ENCODE measurements around the gene LEFTY1. TPM values are rescaled to one million over a fixed set of nuclear protein-coding genes. Genes with fewer than 3 reads are reported as not detected.

LEFTY1 gene
- total and polyA plus RNA-seq, 3 experiments from 2014 or later: 0.21 TPM; not detected in 2

DNA sequence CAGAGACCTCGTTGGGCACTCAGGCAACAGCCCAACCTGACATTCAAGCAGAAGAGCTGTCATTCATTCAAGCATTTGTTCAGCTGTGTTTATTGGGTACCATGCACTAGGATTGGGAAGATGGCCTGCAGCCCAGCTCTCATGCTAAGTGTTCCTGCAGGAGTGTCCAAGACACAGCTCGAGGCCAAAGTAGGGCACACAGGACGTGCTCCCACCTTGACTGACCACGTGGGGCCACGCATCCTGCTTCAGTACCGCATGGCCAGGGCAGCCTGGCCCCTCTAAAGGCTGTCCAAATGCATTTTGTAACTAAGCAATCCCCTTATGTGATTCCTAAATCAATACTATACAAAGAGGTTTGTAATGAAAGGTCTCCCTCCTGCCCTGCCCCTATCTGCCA is 25.4 kb upstream of the LEFTY1 start:
- Mint-ChIP-seq H3K4me1 (peaks cover 19 to 36% (median 26%) of the 10 kb centered on the region in 3 donors), H3K9me3 (no peaks in the 10 kb centered on the region), H3K36me3 (peaks cover 0 to 35% (median 8%) of the 10 kb centered on the region in 3 donors), H3K27ac (peak overlapping the region in 1 of 8 donors; percentile 90), H3K27me3 (no peaks in the 10 kb centered on the region), H3K4me3 (no peak overlapping the region)
- no peaks in the 10 kb centered on the region for H3K9me3 ChIP-seq (ENCODE audit: low read length)
- POLR2A ChIA-PET: no interaction called here
- H3K4me1 ChIP-seq (ENCODE audit: insufficient read depth, low read length): peaks cover 21% of the 10 kb centered on the region
- CTCF ChIA-PET: interaction anchor here (1.0 kb wide), 1 partner anchor 9 kb away, joined by 3 read pairs; the partner anchor contains the start of gene PYCR2
- no peaks in the 10 kb centered on the region for H3K36me3 ChIP-seq (ENCODE audit: insufficient read depth, low read length)
- no peak overlapping the region for H3K4me3 ChIP-seq (ENCODE audit: low read length)
- no peaks in the 10 kb centered on the region for H3K27me3 ChIP-seq (ENCODE audit: insufficient read depth, low read length, poor library complexity, severe bottlenecking)
- H3K27ac ChIP-seq (ENCODE audit: low read depth, low read length): no peak overlapping the region
- no peak for DNase-seq

DNA sequence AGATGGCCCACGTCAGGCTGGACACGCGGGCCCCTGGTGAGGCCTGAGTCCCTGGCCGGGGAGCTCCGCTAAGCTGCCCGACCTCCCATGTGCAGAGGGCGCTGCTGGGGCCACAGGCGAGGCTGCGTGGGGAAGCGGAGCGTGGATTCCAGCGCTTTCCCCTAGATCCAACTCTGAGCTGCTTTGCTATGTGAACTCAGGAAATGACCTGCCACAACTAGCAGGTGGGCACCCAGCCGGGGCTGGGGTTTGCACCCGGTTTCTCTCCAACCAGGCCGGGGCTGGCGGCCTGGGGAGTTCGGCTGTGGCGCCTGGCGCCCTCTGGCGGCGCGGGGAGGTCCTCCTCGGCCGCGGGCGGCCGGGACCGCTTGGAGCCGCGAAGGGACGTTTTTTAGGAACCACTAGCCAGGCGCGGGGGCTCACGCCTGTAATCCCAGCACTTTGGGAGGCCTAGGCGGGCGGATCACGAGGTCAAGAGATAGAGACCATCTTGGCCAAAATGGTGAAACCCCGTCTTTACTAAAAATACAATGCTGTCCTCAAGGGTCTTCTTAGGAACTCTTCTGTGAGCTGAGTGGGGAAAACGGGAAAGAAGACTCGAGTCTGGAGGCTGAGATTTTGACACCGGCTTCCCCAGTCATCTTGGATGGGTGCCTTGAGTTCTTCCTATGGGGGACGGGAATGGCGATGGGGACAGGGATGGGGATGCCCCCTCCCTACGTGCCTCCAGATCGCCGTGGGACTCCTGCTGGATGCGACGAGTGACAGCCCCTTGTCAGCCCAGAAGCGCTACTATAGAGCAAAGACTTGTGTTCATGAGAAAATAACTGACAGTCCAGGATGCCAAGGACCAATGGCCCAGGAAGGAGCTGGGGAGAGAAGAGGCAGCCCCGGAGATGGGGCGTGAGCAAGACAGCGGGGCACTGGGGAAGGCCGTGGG is 22.5 kb upstream of the LEFTY1 start:
- Mint-ChIP-seq H3K27me3 (no peaks in the 10 kb centered on the region), H3K4me3 (no peak overlapping the region), H3K36me3 (peaks cover 0 to 10% (median 0%) of the 10 kb centered on the region in 3 donors), H3K9me3 (no peaks in the 10 kb centered on the region), H3K27ac (peak overlapping the region in 1 of 8 donors; percentile 76), H3K4me1 (peaks cover 24 to 31% (median 28%) of the 10 kb centered on the region in 3 donors)
- ChIA-PET POLR2A (interaction anchor here (0.5 to 4.1 kb wide), 5 partner anchors 13 to 133 kb away, joined by 3 to 18 read pairs (median 5); partner anchors contain the start of genes PYCR2, SRP9 and TMEM63A), CTCF (interaction anchor here (0.7 to 12.5 kb wide), 31 partner anchors 8 to 441 kb away, joined by 3 to 117 read pairs (median 4); partner anchors contain the start of genes PYCR2, SRP9 and TMEM63A)
- Histone ChIP-seq H3K27me3 (ENCODE audit: insufficient read depth, low read length, poor library complexity, severe bottlenecking) (no peaks in the 10 kb centered on the region), H3K27ac (ENCODE audit: low read depth, low read length) (no peak overlapping the region), H3K9me3 (ENCODE audit: low read length) (no peaks in the 10 kb centered on the region), H3K4me3 (ENCODE audit: low read length) (no peak overlapping the region), H3K36me3 (ENCODE audit: insufficient read depth, low read length) (no peaks in the 10 kb centered on the region), H3K4me1 (ENCODE audit: insufficient read depth, low read length) (peaks cover 22% of the 10 kb centered on the region)
- peak; percentile 65 to 80 (median 70) for DNase-seq

DNA sequence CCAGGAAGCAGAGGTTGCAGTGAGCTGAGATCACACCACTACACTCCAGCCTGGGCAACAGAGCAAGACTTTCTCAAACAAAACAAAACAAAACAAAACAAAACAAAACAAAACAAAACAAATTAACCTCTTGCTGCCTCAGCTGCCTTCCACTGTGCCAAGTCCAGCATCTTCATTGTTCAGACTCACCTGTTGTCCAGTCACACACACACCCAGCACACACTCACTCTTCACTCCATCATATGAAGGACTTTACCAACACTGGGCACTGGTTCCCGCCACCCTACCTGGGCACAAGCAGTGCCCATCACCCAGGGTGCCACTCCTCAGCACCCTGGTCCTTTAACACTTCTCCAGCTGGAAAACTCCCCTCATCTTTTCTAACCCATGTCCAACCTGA is 20.5 kb upstream of the LEFTY1 start:
- no peak for DNase-seq
- Histone ChIP-seq H3K27me3 (ENCODE audit: insufficient read depth, low read length, poor library complexity, severe bottlenecking) (no peaks in the 10 kb centered on the region), H3K27ac (ENCODE audit: low read depth, low read length) (no peak overlapping the region), H3K9me3 (ENCODE audit: low read length) (no peaks in the 10 kb centered on the region), H3K4me3 (ENCODE audit: low read length) (no peak overlapping the region), H3K4me1 (ENCODE audit: insufficient read depth, low read length) (peaks cover 22% of the 10 kb centered on the region), H3K36me3 (ENCODE audit: insufficient read depth, low read length) (no peaks in the 10 kb centered on the region)
- ChIA-PET POLR2A (interaction anchor here (0.7 to 4.1 kb wide), 2 partner anchors 27 to 132 kb away, joined by 5 to 18 read pairs; partner anchors contain the start of genes SRP9 and TMEM63A), CTCF (interaction anchor here (0.8 to 12.5 kb wide), 5 partner anchors 11 to 132 kb away, joined by 3 to 117 read pairs (median 5); partner anchors contain the start of genes SRP9 and TMEM63A)
- H3K4me1 Mint-ChIP-seq: peaks cover 31 to 40% (median 31%) of the 10 kb centered on the region in 3 donors
- no peaks in the 10 kb centered on the region for H3K27me3 Mint-ChIP-seq
- H3K9me3 Mint-ChIP-seq: no peaks in the 10 kb centered on the region
- H3K27ac Mint-ChIP-seq: peak overlapping the region in 4 of 8 donors; percentile 25 to 83 (median 62)
- peak overlapping the region in 1 of 7 donors; percentile 10 for H3K4me3 Mint-ChIP-seq
- peaks cover 0 to 1% (median 0%) of the 10 kb centered on the region in 3 donors for H3K36me3 Mint-ChIP-seq

DNA sequence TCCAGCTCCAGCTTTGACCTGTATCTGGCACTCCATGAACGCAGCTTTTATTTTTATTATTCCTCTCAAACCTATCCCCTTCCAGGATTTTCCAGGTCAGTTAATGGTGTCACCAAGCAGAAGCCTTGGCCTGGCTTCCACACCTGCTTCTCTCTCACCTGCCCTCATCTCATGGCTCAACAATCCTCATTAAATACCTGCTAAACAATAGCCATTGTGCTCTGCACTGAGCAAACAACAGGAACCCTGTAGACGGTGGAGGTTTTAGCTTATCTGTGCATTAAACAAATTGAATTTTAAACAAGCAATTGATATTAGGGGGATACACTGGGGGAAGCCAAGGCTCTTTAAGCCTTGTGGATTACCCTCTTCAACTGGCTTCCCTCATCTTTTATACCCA is 19.8 kb upstream of the LEFTY1 start:
- DNase-seq: no peak
- ChIA-PET POLR2A (interaction anchor here (4.1 kb wide), 1 partner anchor 27 kb away, joined by 18 read pairs; the partner anchor contains the start of gene TMEM63A), CTCF (interaction anchor here (4.2 to 12.5 kb wide), 2 partner anchors 10 to 28 kb away, joined by 42 to 117 read pairs; partner anchors contain the start of gene TMEM63A)
- no peak overlapping the region for H3K4me3 ChIP-seq (ENCODE audit: low read length)
- Mint-ChIP-seq H3K27me3 (no peaks in the 10 kb centered on the region), H3K9me3 (no peaks in the 10 kb centered on the region), H3K4me1 (peaks cover 31 to 40% (median 31%) of the 10 kb centered on the region in 3 donors), H3K27ac (peak overlapping the region in 3 of 8 donors; percentile 12 to 51 (median 37)), H3K4me3 (no peak overlapping the region), H3K36me3 (peaks cover 0 to 1% (median 0%) of the 10 kb centered on the region in 3 donors)
- no peaks in the 10 kb centered on the region for H3K36me3 ChIP-seq (ENCODE audit: insufficient read depth, low read length)
- H3K4me1 ChIP-seq (ENCODE audit: insufficient read depth, low read length): peaks cover 22% of the 10 kb centered on the region
- no peaks in the 10 kb centered on the region for H3K9me3 ChIP-seq (ENCODE audit: low read length)
- H3K27ac ChIP-seq (ENCODE audit: low read depth, low read length): no peak overlapping the region
- H3K27me3 ChIP-seq (ENCODE audit: insufficient read depth, low read length, poor library complexity, severe bottlenecking): no peaks in the 10 kb centered on the region

DNA sequence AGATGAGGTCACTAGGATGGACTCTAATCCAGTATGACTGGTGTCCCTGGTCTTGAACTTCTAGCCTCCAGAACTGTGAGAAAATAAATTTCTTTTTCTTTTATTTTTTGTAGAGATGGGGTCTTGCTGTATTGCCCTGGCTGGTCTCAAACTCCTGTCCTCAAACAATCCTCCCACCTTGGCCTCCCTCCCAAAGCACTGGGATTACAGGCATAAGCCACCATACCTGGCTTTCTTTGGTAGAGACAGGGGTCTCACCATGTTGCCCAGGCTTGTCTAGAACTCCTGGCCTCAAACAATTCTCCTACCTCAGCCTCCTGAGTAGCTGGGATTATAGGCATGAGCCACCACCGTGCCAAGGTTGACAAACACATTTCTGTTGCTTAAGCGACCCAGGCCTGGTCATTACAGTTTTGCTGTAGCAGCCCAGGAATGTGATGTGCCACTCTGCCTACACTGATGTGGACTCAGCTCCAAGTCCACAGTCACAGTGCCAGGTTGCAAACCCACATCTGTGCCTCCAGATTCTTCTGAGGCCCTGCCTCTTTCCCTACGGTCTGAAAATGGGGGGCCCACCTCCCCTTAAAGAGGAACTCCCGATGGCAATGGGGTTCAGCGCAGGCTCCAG is 19.2 kb upstream of the LEFTY1 start:
- Mint-ChIP-seq H3K27me3 (no peaks in the 10 kb centered on the region), H3K4me3 (no peak overlapping the region), H3K4me1 (peaks cover 31 to 40% (median 31%) of the 10 kb centered on the region in 3 donors), H3K27ac (peak overlapping the region in 5 of 8 donors; percentile 8 to 83 (median 42)), H3K9me3 (no peaks in the 10 kb centered on the region), H3K36me3 (no peaks in the 10 kb centered on the region)
- Histone ChIP-seq H3K27me3 (ENCODE audit: insufficient read depth, low read length, poor library complexity, severe bottlenecking) (no peaks in the 10 kb centered on the region), H3K4me3 (ENCODE audit: low read length) (no peak overlapping the region), H3K9me3 (ENCODE audit: low read length) (no peaks in the 10 kb centered on the region), H3K4me1 (ENCODE audit: insufficient read depth, low read length) (peaks cover 22% of the 10 kb centered on the region), H3K27ac (ENCODE audit: low read depth, low read length) (no peak overlapping the region), H3K36me3 (ENCODE audit: insufficient read depth, low read length) (no peaks in the 10 kb centered on the region)
- CTCF ChIA-PET: interaction anchor here (4.2 to 12.5 kb wide), 2 partner anchors 10 to 28 kb away, joined by 42 to 117 read pairs; partner anchors contain the start of gene TMEM63A
- no peak for DNase-seq
- POLR2A ChIA-PET: interaction anchor here (4.1 kb wide), 1 partner anchor 26 kb away, joined by 18 read pairs; the partner anchor contains the start of gene TMEM63A

DNA sequence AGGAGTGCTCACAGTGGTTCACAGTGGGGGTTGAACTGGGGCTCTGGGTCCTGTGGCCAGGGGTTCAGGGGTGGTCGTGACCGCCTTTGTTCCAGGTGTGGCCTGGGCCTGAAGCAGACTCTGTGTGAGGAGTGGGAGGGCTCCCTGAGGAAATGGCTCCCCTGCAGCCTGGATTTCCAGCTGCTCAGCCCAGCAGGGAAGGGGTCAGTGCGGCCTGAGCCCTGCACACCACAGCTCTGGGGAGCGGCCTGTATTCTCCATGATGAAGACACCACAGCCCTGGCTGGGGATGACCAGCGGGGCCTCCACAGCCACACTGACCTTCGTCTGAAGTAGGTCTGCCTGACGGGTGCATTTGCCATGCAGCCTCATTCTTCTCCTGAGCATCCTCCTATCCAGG is 18.4 kb upstream of the LEFTY1 start:
- Histone ChIP-seq H3K4me3 (ENCODE audit: low read length) (no peak overlapping the region), H3K9me3 (ENCODE audit: low read length) (no peaks in the 10 kb centered on the region), H3K36me3 (ENCODE audit: insufficient read depth, low read length) (no peaks in the 10 kb centered on the region), H3K27me3 (ENCODE audit: insufficient read depth, low read length, poor library complexity, severe bottlenecking) (no peaks in the 10 kb centered on the region), H3K4me1 (ENCODE audit: insufficient read depth, low read length) (peaks cover 22% of the 10 kb centered on the region), H3K27ac (ENCODE audit: low read depth, low read length) (no peak overlapping the region)
- ChIA-PET CTCF (interaction anchor here (12.5 kb wide), 1 partner anchor 27 kb away, joined by 117 read pairs; the partner anchor contains the start of gene TMEM63A), POLR2A (no interaction called here)
- H3K9me3 Mint-ChIP-seq: no peaks in the 10 kb centered on the region
- no peak for DNase-seq
- H3K4me1 Mint-ChIP-seq: peaks cover 31 to 40% (median 31%) of the 10 kb centered on the region in 3 donors
- H3K27ac Mint-ChIP-seq: peak overlapping the region in 2 of 8 donors; percentile 58 to 83
- no peaks in the 10 kb centered on the region for H3K36me3 Mint-ChIP-seq
- H3K4me3 Mint-ChIP-seq: no peak overlapping the region
- H3K27me3 Mint-ChIP-seq: no peaks in the 10 kb centered on the region

DNA sequence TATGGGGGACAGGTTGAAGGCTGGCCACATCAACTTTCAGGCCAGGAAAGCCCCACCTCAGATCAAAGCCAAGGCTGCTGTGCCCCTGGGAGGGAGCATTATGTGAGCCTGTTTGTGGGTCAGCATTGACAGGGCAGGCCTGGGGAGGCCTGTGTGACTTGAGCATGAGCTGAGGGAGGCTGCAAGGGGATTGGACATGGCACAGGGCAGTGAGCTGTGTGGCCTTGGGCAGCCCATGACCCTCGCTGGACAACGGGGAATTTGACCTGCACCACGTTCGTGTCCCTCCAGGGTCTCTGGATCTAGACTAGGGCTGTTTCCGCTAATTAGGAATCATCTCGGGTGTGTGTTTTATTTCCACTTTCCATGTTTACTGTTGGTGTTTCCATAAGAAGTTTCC is 17.5 kb upstream of the LEFTY1 start:
- H3K36me3 Mint-ChIP-seq: no peaks in the 10 kb centered on the region
- no peaks in the 10 kb centered on the region for H3K27me3 Mint-ChIP-seq
- no peak for DNase-seq
- Histone ChIP-seq H3K4me3 (ENCODE audit: low read length) (no peak overlapping the region), H3K9me3 (ENCODE audit: low read length) (no peaks in the 10 kb centered on the region), H3K27me3 (ENCODE audit: insufficient read depth, low read length, poor library complexity, severe bottlenecking) (no peaks in the 10 kb centered on the region), H3K4me1 (ENCODE audit: insufficient read depth, low read length) (peaks cover 22% of the 10 kb centered on the region), H3K27ac (ENCODE audit: low read depth, low read length) (no peak overlapping the region), H3K36me3 (ENCODE audit: insufficient read depth, low read length) (no peaks in the 10 kb centered on the region)
- ChIA-PET CTCF (interaction anchor here (1.3 to 12.5 kb wide), 2 partner anchors 26 to 432 kb away, joined by 4 to 117 read pairs; partner anchors contain the start of gene TMEM63A), POLR2A (interaction anchor here (2.3 kb wide), 1 partner anchor 24 kb away, joined by 7 read pairs; the partner anchor contains the start of gene TMEM63A)
- H3K9me3 Mint-ChIP-seq: no peaks in the 10 kb centered on the region
- peak overlapping the region in 2 of 8 donors; percentile 25 to 69 for H3K27ac Mint-ChIP-seq
- peaks cover 26 to 34% (median 28%) of the 10 kb centered on the region in 3 donors for H3K4me1 Mint-ChIP-seq
- no peak overlapping the region for H3K4me3 Mint-ChIP-seq
